CD14-positive monocyte (primary cell): Measurements from ENCODE around the gene SLC36A3. TPM values are rescaled to one million over a fixed set of nuclear protein-coding genes. Genes with fewer than 3 reads are reported as not detected.

Source experiments
- DNase-seq, 3 donors: peaks; one replicate each; pipeline ENCODE4 v3.0.0-alpha.2; 2011 to 2022
- H2AFZ ChIP-seq: 2 replicates; pipeline ENCODE4 v1.6.0; 2012; ENCODE audit warnings: mild to moderate bottlenecking, low read depth, low read length, inconsistent platforms; ENCODE audit not compliant: insufficient read depth, poor library complexity, severe bottlenecking
- H3K27ac ChIP-seq, 2 donors: 1 replicate in 1 of 2; 2 replicates in 1 of 2; pipeline ENCODE4 v1.5.1; 2012 to 2013; ENCODE audit warnings: low read length in 2 of 2, control low read depth in 1 of 2, inconsistent platforms in 1 of 2, low read depth in 1 of 2, mild to moderate bottlenecking in 1 of 2
- H3K27me3 ChIP-seq, 2 donors: one replicate each; pipeline versions ENCODE4 v1.6.0 to v1.6.1; 2011 to 2013; ENCODE audit warnings: low read length in 2 of 2; ENCODE audit not compliant: control insufficient read depth in 2 of 2, insufficient read depth in 2 of 2
- H3K36me3 ChIP-seq, 2 donors: replicated peaks in 1 of 2; 1 replicate in 1 of 2; 2 replicates in 1 of 2; pipeline versions ENCODE4 v1.5.1 to v1.6.1; 2012 to 2013; ENCODE audit warnings: low read length in 2 of 2, control low read depth in 1 of 2, inconsistent platforms in 1 of 2, mild to moderate bottlenecking in 1 of 2; ENCODE audit not compliant: insufficient read depth in 2 of 2, control insufficient read depth in 1 of 2
- H3K4me1 ChIP-seq, 2 donors: 1 replicate in 1 of 2; 2 replicates in 1 of 2; pipeline versions ENCODE4 v1.5.1 to v1.6.1; 2012 to 2013; ENCODE audit warnings: low read length in 2 of 2, control low read depth in 1 of 2, inconsistent platforms in 1 of 2, mild to moderate bottlenecking in 1 of 2, moderate library complexity in 1 of 2; ENCODE audit not compliant: insufficient read depth in 2 of 2, control insufficient read depth in 1 of 2
- H3K4me2 ChIP-seq: replicated peaks from 2 replicates; pipeline ENCODE3; 2012; ENCODE audit warnings: low read length, moderate library complexity, mild to moderate bottlenecking; ENCODE audit not compliant: poor library complexity, severe bottlenecking; ENCODE audit errors: extremely low read depth
- H3K4me3 ChIP-seq, 3 experiments: fragments of 200-600 bp in 1 of 3; sonication (generic) in 1 of 3; replicated peaks in 1 of 3; 1 replicate in 2 of 3; 2 replicates in 1 of 3; pipeline ENCODE4 v1.5.1; 2011 to 2013; ENCODE audit warnings: low read length in 3 of 3, mild to moderate bottlenecking in 3 of 3, control low read depth in 2 of 3, low read depth in 2 of 3, inconsistent platforms in 1 of 3, moderate library complexity in 1 of 3
- H3K79me2 ChIP-seq: 2 replicates; pipeline ENCODE4 v1.6.0; 2012; ENCODE audit warnings: mild to moderate bottlenecking, control low read depth, inconsistent platforms, low read length, moderate library complexity; ENCODE audit not compliant: insufficient read depth
- H3K9ac ChIP-seq: 2 replicates; pipeline ENCODE4 v1.6.0; 2017; ENCODE audit warnings: low read length, mild to moderate bottlenecking; ENCODE audit not compliant: insufficient read depth, poor library complexity, severe bottlenecking
- H3K9me3 ChIP-seq, 2 donors: replicated peaks in 1 of 2; 1 replicate in 1 of 2; 2 replicates in 1 of 2; pipeline versions ENCODE4 v1.5.1 to v1.6.1; 2012 to 2013; ENCODE audit warnings: low read length in 2 of 2, control low read depth in 1 of 2; ENCODE audit not compliant: control insufficient read depth in 1 of 2, insufficient read depth in 1 of 2
- H4K20me1 ChIP-seq: 2 replicates; pipeline ENCODE4 v1.6.0; 2012; ENCODE audit warnings: mild to moderate bottlenecking, low read length, control low read depth, moderate library complexity; ENCODE audit not compliant: insufficient read depth
- H3K27ac Mint-ChIP-seq, 7 donors: one replicate each; pipeline ENCODE4 v1.8.0; 2020; ENCODE audit warnings: mild to moderate bottlenecking in 7 of 7, mixed read lengths in 7 of 7, moderate library complexity in 6 of 7, inconsistent platforms in 2 of 7
- H3K27me3 Mint-ChIP-seq, 3 donors: one replicate each; pipeline ENCODE4 v1.8.0; 2021 to 2022; ENCODE audit warnings: low read depth in 3 of 3, mild to moderate bottlenecking in 3 of 3, mixed read lengths in 3 of 3, moderate library complexity in 3 of 3, inconsistent platforms in 1 of 3
- H3K36me3 Mint-ChIP-seq, 2 donors: one replicate each; pipeline ENCODE4 v1.8.0; 2020; ENCODE audit warnings: mixed read lengths in 2 of 2, inconsistent platforms in 1 of 2, mild to moderate bottlenecking in 1 of 2
- H3K4me1 Mint-ChIP-seq: one replicate; pipeline ENCODE4 v1.8.0; 2020; ENCODE audit warnings: mild to moderate bottlenecking, mixed read lengths
- H3K4me3 Mint-ChIP-seq, 2 donors: one replicate each; pipeline ENCODE4 v1.8.0; 2020; ENCODE audit warnings: mild to moderate bottlenecking in 2 of 2, mixed read lengths in 2 of 2, moderate library complexity in 1 of 2
- H3K9me3 Mint-ChIP-seq, 7 donors: one replicate each; pipeline ENCODE4 v1.8.0; 2020 to 2022; ENCODE audit warnings: mixed read lengths in 7 of 7, mild to moderate bottlenecking in 6 of 7, moderate library complexity in 6 of 7, inconsistent platforms in 2 of 7
- CTCF ChIP-seq: fragments of 200-600 bp; IDR thresholded peaks from one replicate; pipeline ENCODE4 v1.8.0; 2022; ENCODE audit warnings: antibody characterized with exemption, mild to moderate bottlenecking
- WGBS: methylation state at CpG from one replicate; pipeline ENCODE4 v1.1.5; 2013; ENCODE audit warnings: missing lambda C conversion rate; ENCODE audit not compliant: insufficient coverage; 5-methylcytosine and 5-hydroxymethylcytosine counted together
- intact Hi-C, 2 donors: fragments of 100-400 bp; cut with micrococcal nuclease; formaldehyde crosslinking; loops; one replicate each; pipeline versions ENCODE4 v1.15.0 to v1.15.1; 2023
- polyA plus RNA-seq, 3 donors: library from polyadenylated mRNA; depleted of rRNA in 1 of 3; unstranded in 2 of 3; stranded (reverse) in 1 of 3; fragments of 300-500 nt in 2 of 3; fragments of >200 nt in 1 of 3; fragmentation: Illumina TruSeq in 2 of 3; gene quantifications; 1 replicate in 2 of 3; 2 replicates in 1 of 3; pipeline ENCODE4 v1.2.3, GENCODE V29; 2012 to 2021

The SLC36A3 gene
- polyA plus RNA-seq, 3 donors, result not detected

GRCh38 chr5:151258201-151258611 is 45.4 kb downstream of the SLC36A3 start:
- no CpG with 5 or more reads among the region's 7 CpGs for WGBS
- DNase-seq, result peak; percentile 78 to 88 (median 79)
- peaks cover 24 to 36% of the 10 kb centered on the region in 2 donors for H3K36me3 ChIP-seq
- no peaks in the 10 kb centered on the region for H3K9me3 Mint-ChIP-seq
- peak overlapping the region; percentile 56 for H3K4me2 ChIP-seq
- H3K9me3 ChIP-seq, result no peaks in the 10 kb centered on the region
- no peak for TF ChIP-seq CTCF
- no peaks in the 10 kb centered on the region for H3K27me3 ChIP-seq
- H3K36me3 Mint-ChIP-seq, result peaks cover 36 to 40% of the 10 kb centered on the region in 2 donors
- peaks cover 62 to 63% of the 10 kb centered on the region in 2 donors for H3K4me1 ChIP-seq
- intact Hi-C loops, result loop anchor here in 1 of 2 donors (10.0 kb wide), 1 partner anchor 203 kb away; no protein-coding TSS in a partner anchor
- peak overlapping the region in 1 of 2 donors; percentile 69 for H3K4me3 Mint-ChIP-seq
- peaks cover 62% of the 10 kb centered on the region for H3K4me1 Mint-ChIP-seq
- H3K27me3 Mint-ChIP-seq, result peaks cover 0 to 3% (median 2%) of the 10 kb centered on the region in 3 donors
- peak overlapping the region; percentile 78 to 94 for H3K27ac ChIP-seq
- H3K79me2 ChIP-seq, result peaks cover 85% of the 10 kb centered on the region
- no peak overlapping the region for H2AFZ ChIP-seq
- peak overlapping the region in 1 of 3 experiments; percentile 55 for H3K4me3 ChIP-seq
- no peak overlapping the region for H3K9ac ChIP-seq
- peaks cover 40% of the 10 kb centered on the region for H4K20me1 ChIP-seq
- peak overlapping the region; percentile 92 to 100 (median 97) for H3K27ac Mint-ChIP-seq

DNA sequence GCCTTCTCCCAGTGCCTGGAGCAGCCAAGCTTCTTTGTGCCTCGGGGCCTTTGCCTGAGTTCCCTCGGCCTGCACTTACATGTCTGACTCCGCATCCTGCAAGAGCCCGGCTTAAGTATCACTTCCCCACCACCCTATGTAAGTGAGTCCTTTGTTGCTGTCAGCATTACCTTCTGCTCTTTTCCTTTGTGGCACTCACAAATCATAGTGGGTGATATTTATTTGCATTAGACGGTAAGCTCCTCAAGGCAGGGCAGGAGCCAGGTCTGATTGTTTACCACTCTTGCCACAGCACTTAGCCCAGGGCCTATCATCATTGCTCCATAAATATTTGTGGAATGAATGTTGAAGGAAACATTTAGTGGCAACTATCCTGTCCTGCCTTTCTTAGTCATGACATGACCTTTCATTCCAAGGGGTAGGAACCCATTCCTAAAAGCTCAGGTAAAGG is 45.8 kb downstream of the SLC36A3 start:
- H3K36me3 ChIP-seq, result peaks cover 23 to 33% of the 10 kb centered on the region in 2 donors
- H3K4me2 ChIP-seq, result peak overlapping the region; percentile 56
- H3K27me3 ChIP-seq, result no peaks in the 10 kb centered on the region
- intact Hi-C loops, result loop anchor here in 1 of 2 donors (10.0 kb wide), 1 partner anchor 203 kb away; no protein-coding TSS in a partner anchor
- H4K20me1 ChIP-seq, result peaks cover 39% of the 10 kb centered on the region
- no peak for TF ChIP-seq CTCF
- no peak overlapping the region for H2AFZ ChIP-seq
- WGBS, result 0% methylated on average over 1 of the region's 5 CpGs
- Mint-ChIP-seq H3K27ac (peak overlapping the region; percentile 92 to 100 (median 97)), H3K9me3 (no peaks in the 10 kb centered on the region), H3K4me3 (peak overlapping the region; percentile 57 to 69), H3K27me3 (peaks cover 0 to 3% (median 2%) of the 10 kb centered on the region in 3 donors), H3K4me1 (peaks cover 62% of the 10 kb centered on the region), H3K36me3 (peaks cover 33 to 36% of the 10 kb centered on the region in 2 donors)
- peaks cover 65% of the 10 kb centered on the region in 2 donors for H3K4me1 ChIP-seq
- peak overlapping the region; percentile 39 for H3K9ac ChIP-seq
- H3K4me3 ChIP-seq, result peak overlapping the region in 1 of 3 experiments; percentile 55
- no peaks in the 10 kb centered on the region for H3K9me3 ChIP-seq
- DNase-seq, result peak; percentile 67 to 83 (median 72)
- H3K27ac ChIP-seq, result peak overlapping the region; percentile 78 to 94
- peaks cover 86% of the 10 kb centered on the region for H3K79me2 ChIP-seq
